ENCODE data around the gene SLC13A1. TPM values are rescaled to one million over a fixed set of nuclear protein-coding genes. Genes with fewer than 3 reads are reported as not detected.

SLC13A1 gene
- total RNA-seq, 1 experiment from 2014 or later = not detected

- no peak for DNase-seq (ENCODE audit: low spot score)
- in situ Hi-C loops (cut with HindIII; ENCODE audit: low sequenced_read_pairs) = no loop called here
Measured at GRCh38 chr7:123198668-123199652, 809 bp downstream of the SLC13A1 start.

DNA sequence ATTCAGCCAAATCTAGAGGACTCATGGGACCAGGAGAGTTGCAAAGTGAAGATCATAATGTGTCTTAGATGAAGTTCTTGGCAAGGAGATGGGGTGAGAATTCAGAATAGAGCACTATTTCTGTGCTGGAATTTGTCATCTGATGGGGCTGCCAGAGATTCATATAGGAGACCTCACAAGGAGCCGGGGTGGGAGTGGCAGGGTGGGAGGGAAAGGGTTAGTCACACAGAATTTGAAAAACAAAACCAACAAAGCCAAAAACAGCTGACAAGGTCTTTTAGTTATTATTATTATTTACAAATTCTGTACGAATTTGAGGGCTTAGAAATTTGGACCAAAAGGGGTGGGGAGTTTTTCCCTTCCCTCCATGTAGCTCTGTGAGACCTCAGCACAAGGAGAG lies 1.7 kb downstream of the SLC13A1 start:
- DNase-seq (ENCODE audit: low spot score) = no peak
- in situ Hi-C loops (cut with HindIII; ENCODE audit: low sequenced_read_pairs) = no loop called here

DNA sequence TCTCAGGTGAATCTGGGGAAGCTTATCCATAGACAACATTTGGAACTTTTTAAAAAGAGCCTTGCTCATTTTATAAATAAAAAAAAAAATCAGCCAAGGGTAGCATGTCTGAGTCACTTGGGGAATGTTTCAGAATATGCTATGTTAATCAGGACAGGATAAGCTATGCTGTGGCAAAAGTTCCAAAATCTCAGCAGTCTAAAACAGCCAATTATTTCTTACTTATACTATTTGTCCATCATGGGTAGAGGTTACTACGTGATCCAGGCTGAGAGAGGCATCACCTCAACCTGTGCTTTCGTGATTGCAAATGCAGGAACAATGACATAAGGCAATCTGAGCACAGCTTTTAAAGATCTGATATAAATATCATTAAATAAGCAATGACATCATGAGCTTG lies 6.5 kb downstream of the SLC13A1 start:
- DNase-seq (ENCODE audit: low spot score) = no peak
- in situ Hi-C loops (cut with HindIII; ENCODE audit: low sequenced_read_pairs) = no loop called here

DNA sequence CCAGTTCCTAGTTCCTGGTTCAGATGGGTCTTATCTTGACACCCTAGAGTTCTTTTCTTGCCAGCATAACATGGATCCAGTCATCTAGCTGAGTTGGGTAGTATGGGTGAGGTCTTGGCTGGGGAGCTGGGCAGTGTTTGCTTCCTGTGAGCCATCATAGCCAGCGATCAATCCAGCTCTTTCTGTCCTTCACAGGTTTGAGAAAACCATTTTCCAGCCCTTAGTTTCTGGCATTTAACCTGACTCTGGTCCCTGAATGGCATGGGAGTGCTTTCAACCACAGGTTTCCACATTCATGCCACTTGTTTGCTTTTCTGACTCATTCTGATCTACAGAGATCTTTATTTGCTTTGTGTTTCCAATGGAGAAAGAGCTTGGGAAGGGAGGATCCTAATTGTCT lies 8.6 kb downstream of the SLC13A1 start:
- no peak for DNase-seq (ENCODE audit: low spot score)
- in situ Hi-C loops (cut with HindIII; ENCODE audit: low sequenced_read_pairs) = no loop called here

GRCh38 chr7:123190109-123190831 lies 9.5 kb downstream of the SLC13A1 start:
- in situ Hi-C loops (cut with HindIII; ENCODE audit: low sequenced_read_pairs) = no loop called here
- DNase-seq (ENCODE audit: low spot score) = no peak

- no peak for DNase-seq (ENCODE audit: low spot score)
- in situ Hi-C loops (cut with HindIII; ENCODE audit: low sequenced_read_pairs) = no loop called here
Measured at GRCh38 chr7:123185756-123186155, 14.0 kb downstream of the SLC13A1 start.

DNA sequence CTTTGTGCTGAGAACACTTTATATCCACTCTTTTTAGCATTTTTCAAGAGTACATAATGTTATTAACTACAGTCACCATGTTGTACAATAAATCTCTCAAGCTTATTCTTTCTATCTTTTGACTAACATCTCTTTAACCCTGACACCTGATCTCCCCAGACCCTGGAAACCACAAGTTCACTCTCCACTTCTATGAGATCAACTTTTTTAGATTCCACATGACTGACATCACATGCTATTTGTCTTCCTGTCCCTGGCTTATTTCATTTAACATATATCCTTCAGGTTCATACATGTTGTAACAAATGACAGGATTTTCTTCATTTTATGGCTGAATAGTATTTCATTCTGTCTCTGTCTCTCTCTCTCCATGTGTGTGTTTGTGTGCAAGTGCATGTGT lies 15.5 kb downstream of the SLC13A1 start:
- in situ Hi-C loops (cut with HindIII; ENCODE audit: low sequenced_read_pairs) = no loop called here
- DNase-seq (ENCODE audit: low spot score) = no peak

DNA sequence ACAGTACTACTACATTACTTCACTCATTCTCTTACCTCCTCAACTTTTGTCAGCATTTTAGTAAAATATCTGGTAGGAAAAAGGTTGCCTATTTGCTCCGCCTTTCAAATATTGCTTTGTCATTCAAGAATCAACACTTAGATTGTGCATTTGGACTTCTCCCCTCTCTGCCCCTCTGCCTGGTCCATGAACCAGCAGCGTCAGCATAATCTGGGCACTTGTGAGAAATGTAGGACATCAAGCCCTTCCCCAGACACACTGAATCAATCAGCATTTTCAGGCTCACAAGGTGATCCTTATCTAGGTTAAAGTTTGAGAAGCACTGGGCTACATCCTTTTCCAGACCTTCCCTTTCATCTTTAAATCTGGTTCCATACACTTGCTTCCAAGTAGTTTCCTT lies 16.3 kb downstream of the SLC13A1 start:
- no peak for DNase-seq (ENCODE audit: low spot score)
- in situ Hi-C loops (cut with HindIII; ENCODE audit: low sequenced_read_pairs) = no loop called here

- no peak for DNase-seq (ENCODE audit: low spot score)
- in situ Hi-C loops (cut with HindIII; ENCODE audit: low sequenced_read_pairs) = no loop called here
Measured at GRCh38 chr7:123177442-123177841, 22.3 kb downstream of the SLC13A1 start.

DNA sequence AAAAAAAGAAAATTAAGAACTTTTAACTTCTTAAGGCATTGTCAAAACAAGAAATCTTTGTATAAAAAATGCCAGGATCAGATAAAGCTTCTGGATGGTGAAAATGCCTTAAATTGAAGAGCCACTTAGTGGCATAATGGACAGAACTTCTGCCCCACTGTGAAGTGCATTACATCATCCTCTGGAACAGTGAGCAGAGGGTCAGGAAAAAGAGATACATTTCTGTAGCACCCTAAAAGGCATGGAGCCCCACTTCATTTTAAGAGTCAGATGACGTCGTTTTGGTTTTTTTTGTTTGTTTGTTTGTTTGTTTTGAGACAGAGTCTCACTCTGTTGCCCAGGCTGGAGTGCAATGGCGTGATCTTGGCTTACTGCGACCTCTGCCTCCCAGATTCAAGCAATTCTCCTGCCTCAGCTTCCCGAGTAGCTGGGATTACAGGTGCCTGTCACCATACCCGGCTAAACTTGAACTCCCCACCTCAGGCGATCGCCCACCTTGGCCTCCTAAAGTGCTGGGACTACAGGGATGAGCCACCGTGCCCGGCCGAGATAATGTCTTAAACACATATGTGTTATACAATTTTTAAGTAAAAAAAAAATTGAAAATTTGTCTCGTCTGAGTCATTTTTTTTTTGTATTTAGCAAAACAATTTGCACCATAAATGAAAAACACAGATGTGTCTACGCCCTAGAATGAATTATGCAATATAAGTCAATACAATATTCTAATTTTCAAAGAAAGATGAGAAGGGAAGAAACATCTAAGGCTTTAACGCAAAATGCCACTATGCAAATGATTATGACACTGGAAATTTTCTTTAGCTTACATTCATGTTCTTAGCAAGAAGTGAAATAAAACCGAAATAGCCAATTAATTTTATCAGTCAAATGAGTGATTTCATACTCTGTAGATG lies 29.2 kb downstream of the SLC13A1 start:
- DNase-seq (ENCODE audit: low spot score) = no peak
- in situ Hi-C loops (cut with HindIII; ENCODE audit: low sequenced_read_pairs) = no loop called here

DNA sequence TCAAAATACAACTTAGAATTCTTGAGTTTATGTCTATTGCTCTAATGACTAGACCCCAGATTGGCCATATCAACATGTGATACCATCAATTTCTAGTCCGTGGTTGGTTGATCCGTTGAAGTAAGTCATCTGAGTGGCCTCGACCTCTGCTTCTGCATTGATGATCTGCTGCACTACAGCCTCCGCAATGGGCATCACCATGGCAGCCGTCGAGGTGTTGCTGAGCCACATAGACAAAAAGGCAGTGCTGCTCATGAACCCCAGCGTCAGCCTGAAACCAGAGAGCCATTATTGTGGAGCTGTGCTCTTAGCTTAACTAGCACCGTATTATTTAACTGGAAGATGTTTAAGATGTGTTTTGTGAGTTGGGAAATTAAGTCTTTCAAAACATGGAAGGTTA lies 30.7 kb downstream of the SLC13A1 start:
- in situ Hi-C loops (cut with HindIII; ENCODE audit: low sequenced_read_pairs) = no loop called here
- DNase-seq (ENCODE audit: low spot score) = no peak

DNA sequence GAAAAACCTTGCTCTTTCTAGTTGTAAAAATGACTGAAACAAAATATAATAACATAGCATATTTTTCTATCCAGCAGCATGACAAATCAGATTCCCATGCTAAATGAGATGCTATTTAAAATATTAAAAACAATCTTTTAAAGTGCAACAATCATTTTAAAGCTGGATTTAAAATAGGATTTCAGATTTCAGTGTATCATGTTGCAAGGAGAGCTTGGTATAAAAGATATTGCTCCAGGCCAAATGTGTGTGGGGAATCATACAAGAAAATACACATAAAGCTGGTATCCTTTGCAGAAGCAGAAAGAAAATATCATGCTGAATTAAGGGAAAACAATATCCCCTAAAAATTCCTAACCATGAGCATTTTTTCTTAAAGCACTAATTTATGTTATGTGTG lies 42.2 kb downstream of the SLC13A1 start:
- in situ Hi-C loops (cut with HindIII; ENCODE audit: low sequenced_read_pairs) = no loop called here
- no peak for DNase-seq (ENCODE audit: low spot score)

DNA sequence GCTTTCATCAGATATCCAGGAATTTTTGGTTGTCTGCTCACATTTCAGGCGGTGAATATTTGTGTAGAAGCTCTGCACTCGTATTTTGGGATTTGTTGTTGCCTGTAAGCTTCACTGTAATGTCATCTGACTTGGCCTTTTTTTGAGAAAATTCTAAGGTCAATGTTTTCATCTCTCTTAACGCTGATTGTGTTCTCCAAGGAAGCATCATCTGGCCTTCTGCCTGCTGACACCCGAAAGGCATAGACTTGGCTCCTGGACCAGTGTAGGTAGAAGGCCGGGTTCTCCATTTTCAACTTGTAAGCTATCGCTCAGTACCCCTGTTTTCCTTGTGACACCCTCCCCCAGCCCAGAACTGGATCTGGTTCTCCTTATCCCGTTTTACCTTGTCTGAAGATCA lies 44.2 kb downstream of the SLC13A1 start:
- in situ Hi-C loops (cut with HindIII; ENCODE audit: low sequenced_read_pairs) = no loop called here
- DNase-seq (ENCODE audit: low spot score) = peak; percentile 72

DNA sequence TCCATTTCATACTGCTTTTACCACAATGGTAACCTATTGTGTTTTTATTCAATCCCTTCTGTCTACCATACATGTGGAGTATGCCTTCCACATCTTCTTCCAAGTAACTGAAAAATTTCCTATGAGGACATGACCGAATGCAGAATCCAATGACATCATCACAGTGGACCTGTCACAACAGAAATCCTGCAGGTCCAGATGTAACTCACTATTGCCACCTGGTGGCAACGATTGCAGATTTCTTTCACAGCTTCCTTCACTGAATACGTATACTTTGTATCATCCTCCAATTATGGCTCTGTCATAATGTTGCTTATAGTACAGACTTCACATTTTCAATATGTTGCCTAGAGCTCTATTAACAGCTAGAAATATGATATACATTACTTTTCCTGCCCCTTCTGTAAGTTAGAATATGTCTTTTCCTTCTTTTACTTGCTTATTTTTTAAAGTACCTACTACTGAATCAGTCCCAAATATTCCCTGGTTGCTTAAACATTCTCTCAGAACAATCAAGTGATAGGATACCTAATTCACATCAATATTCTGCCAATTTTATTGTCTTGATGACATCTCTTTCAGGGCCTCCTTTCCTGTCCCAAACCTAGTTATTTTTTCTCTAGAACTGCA lies 45.4 kb downstream of the SLC13A1 start:
- DNase-seq (ENCODE audit: low spot score) = peak; percentile 92
- in situ Hi-C loops (cut with HindIII; ENCODE audit: low sequenced_read_pairs) = no loop called here

- in situ Hi-C loops (cut with HindIII; ENCODE audit: low sequenced_read_pairs) = no loop called here
- no peak for DNase-seq (ENCODE audit: low spot score)
Measured at GRCh38 chr7:123151443-123151842, 48.3 kb downstream of the SLC13A1 start.

DNA sequence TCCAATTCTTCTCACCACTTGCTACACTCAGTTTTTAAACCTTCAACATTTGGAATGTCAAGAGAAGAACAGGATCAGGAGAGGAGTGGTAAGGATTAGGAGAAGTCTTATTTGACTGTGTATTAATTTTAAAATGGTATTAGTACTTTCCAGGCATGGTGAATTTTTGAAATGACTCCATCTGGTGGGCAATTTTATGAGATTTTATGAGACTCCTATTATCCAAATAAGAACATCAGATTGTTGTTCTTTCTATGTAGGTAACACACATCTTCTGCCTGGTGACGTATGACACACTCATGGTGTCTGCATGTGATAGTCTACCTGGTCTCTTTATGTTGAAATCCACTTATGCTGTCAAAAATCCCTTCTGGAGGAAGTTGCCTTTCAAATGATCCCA lies 51.0 kb downstream of the SLC13A1 start:
- in situ Hi-C loops (cut with HindIII; ENCODE audit: low sequenced_read_pairs) = no loop called here
- DNase-seq (ENCODE audit: low spot score) = no peak

- no peak for DNase-seq (ENCODE audit: low spot score)
- in situ Hi-C loops (cut with HindIII; ENCODE audit: low sequenced_read_pairs) = no loop called here
Measured at GRCh38 chr7:123143252-123144006, 56.3 kb downstream of the SLC13A1 start.

DNA sequence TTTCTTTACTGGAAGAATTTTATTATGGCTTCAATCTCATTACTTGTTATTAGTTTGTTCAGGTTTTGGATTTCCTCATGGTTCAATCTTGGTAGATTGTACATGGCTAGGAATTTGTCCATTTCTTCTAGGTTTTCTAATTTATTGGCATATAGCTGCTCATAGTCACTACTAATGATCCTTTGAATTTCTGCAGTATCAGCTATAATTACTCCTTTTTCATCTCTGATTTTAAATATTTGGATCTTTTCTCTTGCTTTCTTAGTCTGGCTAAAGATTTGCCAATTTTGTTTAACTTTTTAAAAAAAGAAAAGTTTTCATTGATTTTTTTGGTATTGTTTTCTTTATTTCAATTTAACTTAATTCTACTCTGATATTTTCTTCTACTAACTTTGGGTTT lies 59.2 kb downstream of the SLC13A1 start:
- in situ Hi-C loops (cut with HindIII; ENCODE audit: low sequenced_read_pairs) = no loop called here
- DNase-seq (ENCODE audit: low spot score) = no peak

Data from G401 (cell line).